GM12878 (cell line): ENCODE data around the gene MDM1. TPM values are rescaled to one million over a fixed set of nuclear protein-coding genes. Genes with fewer than 3 reads are reported as not detected.

Experiments used
- ATAC-seq: fragments of 200-7000 bp; cut with Tn5 transposase; 3 replicates; pipeline ENCODE4 v1.9.1; 2020; ENCODE audit warnings: mild to moderate bottlenecking, moderate library complexity
- BruUV-seq: library from RNA; stranded (reverse); fragments of 400-500 nt; replicated peaks from 2 replicates; lab custom pipeline; 2021; lab: Mats Ljungman, UMichigan
- CTCF ChIA-PET: fragments of 300-600 bp; sonication (Branson Sonifier 250); formaldehyde crosslinking; extraction: SDS; loops from one replicate; lab custom pipeline; 2021; ENCODE audit warnings: inconsistent platforms; lab: Yijun Ruan, JAX
- POLR2A ChIA-PET: fragments of 350-600 bp; formaldehyde crosslinking; extraction: SDS; loops from one replicate; lab custom pipeline; 2021; ENCODE audit warnings: inconsistent platforms; lab: Charles Lee
- RAD21 ChIA-PET: fragments of 300-600 bp; sonication (Branson Sonifier 250); formaldehyde crosslinking; loops from one replicate; lab custom pipeline; 2023; ENCODE audit warnings: antibody characterized with exemption; ENCODE audit not compliant: unreplicated experiment; lab: Charles Lee
- SMC1A ChIA-PET: fragments of 300-600 bp; sonication (Branson Sonifier 250); formaldehyde crosslinking; loops from one replicate; lab custom pipeline; 2023; ENCODE audit not compliant: unreplicated experiment, uncharacterized antibody; lab: Charles Lee
- DNase-seq: peaks from one replicate; pipeline ENCODE4 v3.0.0-alpha.2; 2011; ENCODE audit warnings: low read depth, low spot score
- FAIRE-seq: peaks from 3 replicates; lab custom pipeline; 2011; peaks lifted over from hg19 to GRCh38; lab: Jason Lieb, UNC
- H2AFZ ChIP-seq: 2 replicates; pipeline ENCODE4 v1.6.0; 2011; ENCODE audit warnings: low read depth, low read length, control low read depth; ENCODE audit not compliant: control insufficient read depth
- H3K27ac ChIP-seq: 2 replicates; pipeline ENCODE4 v1.5.1; 2011; ENCODE audit warnings: control low read depth; ENCODE audit not compliant: control insufficient read depth, insufficient read depth
- H3K27me3 ChIP-seq, 2 experiments: replicated peaks in 1 of 2; 2 replicates each; pipeline versions ENCODE4 v1.6.0 to v1.6.1; 2011; ENCODE audit warnings: low read length in 1 of 2; ENCODE audit not compliant: control insufficient read depth in 2 of 2, insufficient read depth in 2 of 2
- H3K36me3 ChIP-seq, 2 experiments: 2 replicates each; pipeline ENCODE4 v1.5.1; 2011; ENCODE audit warnings: low read length in 1 of 2; ENCODE audit not compliant: control insufficient read depth in 2 of 2, insufficient read depth in 2 of 2
- H3K4me1 ChIP-seq: 2 replicates; pipeline ENCODE4 v1.6.1; 2011; ENCODE audit warnings: mild to moderate bottlenecking, low read length, moderate library complexity, mixed read lengths; ENCODE audit not compliant: control insufficient read depth, insufficient read depth
- H3K4me2 ChIP-seq: 2 replicates; pipeline ENCODE4 v1.6.0; 2011; ENCODE audit warnings: control low read depth; ENCODE audit not compliant: control insufficient read depth, insufficient read depth
- H3K4me3 ChIP-seq: fragments of 200-600 bp; sonication (generic); 2 replicates; pipeline ENCODE4 v1.5.1; 2016
- H3K79me2 ChIP-seq: 2 replicates; pipeline ENCODE4 v1.6.0; 2011; ENCODE audit warnings: low read length; ENCODE audit not compliant: control insufficient read depth, insufficient read depth
- H3K9ac ChIP-seq: 2 replicates; pipeline ENCODE4 v1.8.0; 2011; ENCODE audit warnings: low read length, control low read depth, mixed read lengths; ENCODE audit not compliant: control insufficient read depth, insufficient read depth
- H3K9me3 ChIP-seq: replicated peaks from 3 replicates; pipeline ENCODE4 v1.5.1; 2011; ENCODE audit warnings: mild to moderate bottlenecking, low read length; ENCODE audit not compliant: control insufficient read depth, insufficient read depth
- H4K20me1 ChIP-seq: 2 replicates; pipeline ENCODE4 v1.6.0; 2011; ENCODE audit not compliant: control insufficient read depth, insufficient read depth
- ATF2 ChIP-seq: IDR thresholded peaks from 2 replicates; pipeline ENCODE4 v1.6.1; 2012; ENCODE audit warnings: low read length, inconsistent platforms
- CREM ChIP-seq: IDR thresholded peaks from 2 replicates; pipeline ENCODE4 v1.6.1; 2014; ENCODE audit warnings: antibody characterized with exemption, low read depth
- E4F1 ChIP-seq: fragments of 450-650 bp; IDR thresholded peaks from 2 replicates; pipeline ENCODE4 v1.6.1; 2018; ENCODE audit warnings: borderline replicate concordance, mild to moderate bottlenecking; ENCODE audit not compliant: partially characterized antibody
- FOXM1 ChIP-seq: IDR thresholded peaks from 2 replicates; pipeline ENCODE4 v1.6.1; 2012; ENCODE audit warnings: low read depth, mild to moderate bottlenecking, inconsistent platforms, low read length, moderate library complexity
- KAT2A ChIP-seq: conservative IDR thresholded peaks from 2 replicates; pipeline ENCODE4 v1.6.1; 2011; ENCODE audit warnings: low read depth, low read length; ENCODE audit not compliant: control insufficient read depth
- KDM1A ChIP-seq: fragments of 200-600 bp; sonication (generic); IDR thresholded peaks from 2 replicates; pipeline ENCODE4 v1.6.1; 2016; ENCODE audit warnings: borderline replicate concordance
- KLF5 ChIP-seq: fragments of 450-650 bp; IDR thresholded peaks from 2 replicates; pipeline ENCODE4 v1.6.1; 2014; ENCODE audit warnings: mild to moderate bottlenecking; ENCODE audit not compliant: partially characterized antibody
- LARP7 ChIP-seq: fragments of 450-650 bp; IDR thresholded peaks from 2 replicates; pipeline ENCODE4 v1.6.1; 2017; ENCODE audit warnings: mild to moderate bottlenecking
- MEF2B ChIP-seq: fragments of 450-650 bp; IDR thresholded peaks from 2 replicates; pipeline ENCODE4 v1.6.1; 2018; ENCODE audit warnings: mild to moderate bottlenecking, moderate library complexity; ENCODE audit not compliant: partially characterized antibody, poor library complexity, severe bottlenecking
- NFXL1 ChIP-seq: fragments of 450-650 bp; IDR thresholded peaks from 2 replicates; pipeline ENCODE4 v1.6.1; 2017; ENCODE audit warnings: antibody characterized with exemption, mild to moderate bottlenecking, borderline replicate concordance
- PKNOX1 ChIP-seq: fragments of 450-650 bp; IDR thresholded peaks from 2 replicates; pipeline ENCODE4 v1.6.1; 2016; ENCODE audit warnings: mild to moderate bottlenecking
- PRDM15 ChIP-seq: fragments of 450-650 bp; formaldehyde crosslinking; IDR thresholded peaks from 2 replicates; pipeline ENCODE4 v1.4.0; 2020; ENCODE audit warnings: mild to moderate bottlenecking, moderate library complexity
- RCOR1 ChIP-seq: conservative IDR thresholded peaks from 2 replicates; pipeline ENCODE4 v1.6.1; 2012; ENCODE audit warnings: low read depth, low read length, improper control_type of control experiment
- SMAD1 ChIP-seq: fragments of 450-650 bp; IDR thresholded peaks from 2 replicates; pipeline ENCODE4 v1.6.1; 2018; ENCODE audit warnings: mild to moderate bottlenecking, low read depth; ENCODE audit not compliant: partially characterized antibody
- STAT3 ChIP-seq: IDR thresholded peaks from 2 replicates; pipeline ENCODE4 v1.6.1; 2011; ENCODE audit warnings: low read depth, low read length, improper control_type of control experiment
- ZNF622 ChIP-seq: fragments of 450-650 bp; IDR thresholded peaks from 2 replicates; pipeline ENCODE4 v1.6.1; 2017; ENCODE audit warnings: mild to moderate bottlenecking, inconsistent platforms
- WGBS: methylation state at CpG from one replicate; pipeline ENCODE4 v1.1.6; 2016; ENCODE audit warnings: low lambda C conversion rate; ENCODE audit not compliant: insufficient replicate concordance, insufficient coverage; ENCODE audit errors: missing lambda C conversion rate; 5-methylcytosine and 5-hydroxymethylcytosine counted together
- in situ Hi-C: fragments of 300-500 bp; cut with MboI; formaldehyde crosslinking; loops from 9 replicates; pipeline ENCODE4 v1.14.3; 2018; ENCODE audit warnings: mixed read lengths
- intact Hi-C: fragments of 100-400 bp; cut with micrococcal nuclease; formaldehyde crosslinking; loops from one replicate; pipeline ENCODE4 v1.14.2; 2022; ENCODE audit not compliant: unreplicated experiment
- polyA plus RNA-seq, 11 experiments: library from polyadenylated mRNA; depleted of rRNA in 4 of 11; unstranded in 6 of 11; stranded (reverse) in 5 of 11; fragments of >200 nt; fragmentation: Nextera tagmentation in 4 of 11; fragmentation: Illumina TruSeq in 1 of 11; extraction: Ambion mirVana in 4 of 11; extraction: Trizol in 1 of 11; gene quantifications; 1 replicate in 1 of 11; 2 replicates in 10 of 11; pipeline versions ENCODE4 v1.2.1 to v1.2.3, GENCODE V29; 2011 to 2016; ENCODE audit warnings: inconsistent platforms in 2 of 11, missing spikeins in 2 of 11, low read depth in 1 of 11
- total RNA-seq, 4 experiments: library from RNA; depleted of rRNA in 3 of 4; stranded (reverse); fragments of >200 nt in 3 of 4; fragmentation: Illumina TruSeq in 1 of 4; extraction: Trizol in 1 of 4; gene quantifications; 2 replicates each; pipeline versions ENCODE4 v1.2.1 to v1.2.3, GENCODE V29; 2013 to 2021

Gene MDM1
- total and polyA plus RNA-seq, 10 of the 15 experiments (the other 5 are each of a cell fraction or from before 2014, with no cell fraction given) = 10.1 to 25.3 (median 16.5) TPM

- Histone ChIP-seq H3K4me2 (no peak overlapping the region), H4K20me1 (no peaks in the 10 kb centered on the region), H3K4me3 (no peak overlapping the region), H3K36me3 (no peaks in the 10 kb centered on the region), H3K4me1 (no peaks in the 10 kb centered on the region), H3K9ac (no peak overlapping the region), H3K9me3 (no peaks in the 10 kb centered on the region), H3K27ac (no peak overlapping the region), H3K79me2 (no peaks in the 10 kb centered on the region), H3K27me3 (no peaks in the 10 kb centered on the region), H2AFZ (no peak overlapping the region)
- in situ Hi-C loops (no loop called here), intact Hi-C loops (no loop called here)
- DNase-seq = no peak
- no peak for FAIRE-seq
- no TSS peak for BruUV-seq
- RAD21 ChIA-PET = no interaction called here
- ATAC-seq = no peak
- SMC1A ChIA-PET = interaction anchor here (0.9 kb wide), 1 partner anchor 48 kb away, joined by 6 read pairs; no protein-coding TSS in a partner anchor
- 65% methylated on average over 6 of the region's 6 CpGs for WGBS
- CTCF ChIA-PET = interaction anchor here (1.3 kb wide), 1 partner anchor 32 kb away, joined by 3 read pairs; no protein-coding TSS in a partner anchor
- POLR2A ChIA-PET = interaction anchor here (1.0 kb wide), 1 partner anchor 9 kb away, joined by 3 read pairs; no protein-coding TSS in a partner anchor
- no peak for TF ChIP-seq RCOR1
- TF ChIP-seq KAT2A = no peak
- TF ChIP-seq E4F1 = no peak
- no peak for TF ChIP-seq ZNF622
- no peak for TF ChIP-seq MEF2B
- TF ChIP-seq KLF5 = no peak
- no peak for TF ChIP-seq LARP7
- TF ChIP-seq NFXL1 = no peak
- no peak for TF ChIP-seq STAT3
- TF ChIP-seq SMAD1 = no peak
- no peak for TF ChIP-seq FOXM1
- TF ChIP-seq PKNOX1 = no peak
- no peak for TF ChIP-seq CREM
- TF ChIP-seq ATF2 = no peak
- TF ChIP-seq KDM1A = no peak
- TF ChIP-seq PRDM15 (CRISPR knock-in tag) = no peak
These were observed 64.2 kb downstream of the MDM1 start for GRCh38 chr12:68267892-68268396.
